IPS DF 6.9 (cell line): Measurements from ENCODE around the gene NSG2.
"Not testable (repeated sequence)": the region's sequence is repeated elsewhere in the genome, so short reads cannot be mapped to it uniquely, and the experiment has no call there.

ENCODE experiments used
- DNase-seq: peaks from one replicate; pipeline ENCODE4 v3.0.0-alpha.2; 2013; ENCODE audit warnings: low read depth, low spot score
- H3K27ac ChIP-seq: one replicate; pipeline ENCODE4 v1.5.1; 2013; ENCODE audit warnings: low read length, control low read depth
- H3K27me3 ChIP-seq: 2 replicates; pipeline ENCODE4 v1.6.1; 2013; ENCODE audit warnings: mild to moderate bottlenecking, low read length; ENCODE audit not compliant: control insufficient read depth, insufficient read depth
- H3K36me3 ChIP-seq: 2 replicates; pipeline ENCODE4 v1.6.1; 2013; ENCODE audit warnings: low read length; ENCODE audit not compliant: control insufficient read depth, insufficient read depth
- H3K4me1 ChIP-seq: 2 replicates; pipeline ENCODE4 v1.6.1; 2013; ENCODE audit warnings: low read length; ENCODE audit not compliant: control insufficient read depth, insufficient read depth
- H3K4me3 ChIP-seq: 2 replicates; pipeline ENCODE4 v1.5.1; 2013; ENCODE audit warnings: mild to moderate bottlenecking, low read length
- H3K9me3 ChIP-seq: 2 replicates; pipeline ENCODE4 v1.6.1; 2013; ENCODE audit warnings: low read length, inconsistent platforms; ENCODE audit not compliant: control insufficient read depth, insufficient read depth
- whole genome bisulfite sequencing: extraction: QIAGEN DNeasy Blood & Tissue Kit; methylation state at CpG from one replicate; pipeline ENCODE4 v1.1.7; 2013; ENCODE audit warnings: mixed read lengths, missing lambda C conversion rate; ENCODE audit not compliant: insufficient read length, insufficient coverage; 5-methylcytosine and 5-hydroxymethylcytosine counted together

The NSG2 gene

DNA sequence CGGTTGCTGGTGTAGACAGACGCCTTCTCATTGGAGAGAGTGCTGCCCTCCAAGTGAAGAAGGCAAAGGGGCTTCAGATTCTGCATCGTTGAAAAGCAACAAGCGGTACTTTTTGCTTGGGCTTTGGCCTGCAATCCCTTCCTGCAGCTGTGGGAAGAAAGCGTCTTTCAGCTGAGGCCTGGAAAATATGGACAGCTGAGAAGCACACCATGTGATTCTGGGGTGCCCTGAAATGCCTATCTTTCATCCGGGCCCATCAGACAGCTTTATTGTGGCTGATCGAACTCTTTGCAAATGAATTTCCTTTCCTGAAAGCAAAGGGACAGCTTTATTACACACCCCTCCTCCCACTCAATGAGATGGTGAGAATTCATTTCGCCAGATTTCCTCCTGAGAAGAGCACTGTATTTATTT, 74.0 kb downstream of the NSG2 start:
- DNase-seq = no peak
- H3K4me1 ChIP-seq = no peaks in the 10 kb centered on the region
- no peaks in the 10 kb centered on the region for H3K9me3 ChIP-seq
- no peak overlapping the region for H3K4me3 ChIP-seq
- H3K27ac ChIP-seq = no peak overlapping the region
- H3K36me3 ChIP-seq = no peaks in the 10 kb centered on the region
- no peaks in the 10 kb centered on the region for H3K27me3 ChIP-seq
- WGBS = no CpG with 5 or more reads among the region's 8 CpGs

GRCh38 chr5:174120401-174121005, 75.0 kb downstream of the NSG2 start:
- no peak overlapping the region for H3K4me3 ChIP-seq
- no CpG with 5 or more reads among the region's 1 CpG for whole genome bisulfite sequencing
- H3K9me3 ChIP-seq = no peaks in the 10 kb centered on the region
- no peaks in the 10 kb centered on the region for H3K36me3 ChIP-seq
- H3K27me3 ChIP-seq = no peaks in the 10 kb centered on the region
- H3K27ac ChIP-seq = no peak overlapping the region
- H3K4me1 ChIP-seq = no peaks in the 10 kb centered on the region
- no peak for DNase-seq

GRCh38 chr5:174134545-174134944, 89.0 kb downstream of the NSG2 start:
- no peak for DNase-seq

GRCh38 chr5:174139623-174140022, 94.1 kb downstream of the NSG2 start:
- H3K4me1 ChIP-seq = 0 out of 2 replicates have a peak, but pooled peaks cover 1% of the 10 kb centered on the region
- WGBS = no CpG with 5 or more reads among the region's 3 CpGs
- DNase-seq = no peak

More at GRCh38 chr5:174134545-174134944, 89.0 kb downstream of the NSG2 start:
- H3K27me3 ChIP-seq = no peaks in the 10 kb centered on the region
- H3K4me1 ChIP-seq = no peaks in the 10 kb centered on the region
- H3K27ac ChIP-seq = no peak overlapping the region
- H3K4me3 ChIP-seq = no peak overlapping the region
- no peaks in the 10 kb centered on the region for H3K9me3 ChIP-seq
- H3K36me3 ChIP-seq = no peaks in the 10 kb centered on the region
- 100% methylated on average over 1 of the region's 1 CpG for WGBS

DNA sequence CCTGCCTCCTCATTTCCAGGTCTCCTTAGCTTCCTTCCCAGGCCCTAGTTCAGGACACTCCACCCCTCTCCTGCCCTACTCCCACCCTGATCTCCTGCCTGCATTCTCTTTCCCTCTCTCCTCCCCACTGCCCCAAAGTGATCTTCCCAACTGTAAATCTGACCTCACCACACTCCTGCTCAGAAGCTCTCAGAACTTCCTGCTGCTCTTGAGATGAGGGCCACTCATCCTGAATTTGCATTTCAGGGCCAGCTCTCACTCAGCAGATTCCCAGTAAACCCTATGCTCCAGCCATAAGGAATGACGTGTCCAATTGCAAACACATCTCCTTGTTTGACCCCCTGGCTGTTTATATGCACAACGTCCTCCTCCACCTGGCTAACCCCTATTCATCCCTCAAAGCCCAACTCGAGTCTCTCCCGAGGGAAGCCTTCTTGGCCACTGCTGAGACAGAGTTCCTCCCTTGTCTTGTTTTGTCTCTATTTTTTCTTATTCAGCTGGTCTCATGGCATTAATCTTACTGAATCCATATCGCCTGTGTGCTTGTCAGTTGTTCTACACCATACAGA, 95.0 kb downstream of the NSG2 start:
- Histone ChIP-seq H3K36me3 (no peaks in the 10 kb centered on the region), H3K27me3 (no peaks in the 10 kb centered on the region)

More at GRCh38 chr5:174139623-174140022, 94.1 kb downstream of the NSG2 start:
- Histone ChIP-seq H3K36me3 (no peaks in the 10 kb centered on the region), H3K4me3 (no peak overlapping the region), H3K27me3 (no peaks in the 10 kb centered on the region), H3K9me3 (no peaks in the 10 kb centered on the region), H3K27ac (no peak overlapping the region)

DNA sequence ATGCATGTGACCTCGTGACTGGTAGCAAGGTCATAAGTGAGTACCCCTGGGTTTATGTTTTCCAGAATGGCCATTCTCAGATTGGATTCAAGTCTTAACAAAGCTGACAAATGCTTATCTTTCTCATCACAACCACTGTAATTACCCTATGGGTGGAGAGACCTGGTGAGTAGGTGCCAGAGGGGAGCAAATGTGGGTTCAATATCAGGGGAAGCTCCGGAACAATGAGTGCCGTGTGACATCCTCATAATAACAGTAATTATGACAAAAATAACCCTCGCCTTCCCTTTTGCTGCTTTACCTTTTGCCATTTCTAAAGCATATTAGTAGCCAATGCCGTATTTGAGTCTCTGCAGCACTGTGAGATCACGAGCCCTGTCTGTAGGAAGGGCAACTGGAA, 95.9 kb downstream of the NSG2 start:
- Histone ChIP-seq H3K4me3 (no peak overlapping the region), H3K4me1 (0 out of 2 replicates have a peak, but pooled peaks cover 1% of the 10 kb centered on the region), H3K27me3 (no peaks in the 10 kb centered on the region), H3K27ac (no peak overlapping the region), H3K9me3 (no peaks in the 10 kb centered on the region), H3K36me3 (no peaks in the 10 kb centered on the region)
- no peak for DNase-seq
- no CpG with 5 or more reads among the region's 6 CpGs for WGBS

More for the DNA sequence above, 95.0 kb downstream of the NSG2 start:
- no peaks in the 10 kb centered on the region for H3K9me3 ChIP-seq
- 0 out of 2 replicates have a peak, but pooled peaks cover 1% of the 10 kb centered on the region for H3K4me1 ChIP-seq
- H3K4me3 ChIP-seq = no peak overlapping the region
- no peak for DNase-seq
- no peak overlapping the region for H3K27ac ChIP-seq
- no CpG with 5 or more reads among the region's 5 CpGs for WGBS

GRCh38 chr5:174145091-174145490, 99.6 kb downstream of the NSG2 start:
- Histone ChIP-seq H3K4me3 (no peak overlapping the region), H3K36me3 (no peaks in the 10 kb centered on the region), H3K27ac (no peak overlapping the region), H3K4me1 (0 out of 2 replicates have a peak, but pooled peaks cover 1% of the 10 kb centered on the region), H3K9me3 (no peaks in the 10 kb centered on the region), H3K27me3 (no peaks in the 10 kb centered on the region)
- DNase-seq = no peak
- no CpG with 5 or more reads among the region's 2 CpGs for WGBS

- peak; percentile 9 for DNase-seq
- H3K36me3 ChIP-seq = no peaks in the 10 kb centered on the region
- H3K4me1 ChIP-seq = no peaks in the 10 kb centered on the region
- no peaks in the 10 kb centered on the region for H3K9me3 ChIP-seq
- no peak overlapping the region for H3K27ac ChIP-seq
- no CpG with 5 or more reads among the region's 5 CpGs for WGBS
- no peaks in the 10 kb centered on the region for H3K27me3 ChIP-seq
- H3K4me3 ChIP-seq = no peak overlapping the region
Measured at GRCh38 chr5:174145821-174146220, 100.3 kb downstream of the NSG2 start.

DNA sequence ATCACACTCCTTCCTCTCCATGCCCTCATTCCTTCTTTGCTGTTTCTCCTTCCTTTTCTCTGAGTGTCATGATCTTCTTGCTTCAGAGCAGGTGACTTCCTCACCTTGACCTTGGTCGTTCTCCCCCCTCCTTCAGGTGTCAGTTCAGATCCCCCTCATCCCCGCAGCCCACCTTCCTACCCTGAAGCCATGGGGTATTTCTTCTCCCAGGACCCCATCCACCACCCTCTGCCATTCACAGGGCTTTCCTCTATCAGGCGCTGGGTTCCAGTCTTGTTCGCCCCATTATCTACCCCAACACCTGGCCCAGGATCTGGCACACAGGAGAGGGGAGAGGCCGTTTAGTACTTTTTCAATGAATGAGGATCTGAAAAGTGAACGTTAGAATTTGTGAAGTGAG, 101.0 kb downstream of the NSG2 start:
- no peaks in the 10 kb centered on the region for H3K9me3 ChIP-seq
- no CpG with 5 or more reads among the region's 6 CpGs for WGBS
- no peak overlapping the region for H3K27ac ChIP-seq
- H3K27me3 ChIP-seq = no peaks in the 10 kb centered on the region
- no peaks in the 10 kb centered on the region for H3K36me3 ChIP-seq
- H3K4me3 ChIP-seq = no peak overlapping the region
- no peaks in the 10 kb centered on the region for H3K4me1 ChIP-seq
- no peak for DNase-seq

DNA sequence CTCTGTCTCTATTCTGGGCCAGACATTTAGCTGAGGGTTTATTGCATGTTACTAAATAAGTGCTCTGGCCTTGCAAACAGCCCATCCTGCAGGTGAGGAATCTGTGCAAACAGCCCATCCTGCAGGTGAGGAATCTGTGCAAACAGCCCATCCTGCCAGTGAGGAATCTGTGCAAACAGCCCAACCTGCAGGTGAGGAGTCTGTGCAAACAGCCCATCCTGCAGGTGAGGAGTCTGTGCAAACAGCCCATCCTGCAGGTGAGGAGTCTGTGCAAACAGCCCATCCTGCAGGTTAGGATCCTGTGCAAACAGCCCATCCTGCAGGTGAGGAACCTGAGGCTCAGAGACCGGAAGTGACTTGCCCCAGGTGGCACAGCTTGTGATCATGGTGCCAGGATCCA, 101.5 kb downstream of the NSG2 start:
- H3K9me3 ChIP-seq, H3K27ac ChIP-seq, DNase-seq, H3K4me1 ChIP-seq, H3K4me3 ChIP-seq, H3K36me3 ChIP-seq, H3K27me3 ChIP-seq: not testable (repeated sequence)
- WGBS = no CpG with 5 or more reads among the region's 1 CpG

- Histone ChIP-seq H3K9me3 (no peaks in the 10 kb centered on the region), H3K4me1 (no peaks in the 10 kb centered on the region), H3K27me3 (no peaks in the 10 kb centered on the region), H3K27ac (no peak overlapping the region), H3K4me3 (no peak overlapping the region), H3K36me3 (no peaks in the 10 kb centered on the region)
- no CpG with 5 or more reads among the region's 2 CpGs for WGBS
- no peak for DNase-seq
Measured at GRCh38 chr5:174147551-174147950, 102.0 kb downstream of the NSG2 start.
